ENCODE measurements around the gene ACTN2.
A peak's percentile ranks its signal among the peaks of the same experiment; 100 is the strongest.

Gene ACTN2

GRCh38 chr1:236741753-236742152 lies 55.5 kb downstream of the ACTN2 start:
- DNase-seq (ENCODE audit: low read depth, low spot score) = no peak

GRCh38 chr1:236742421-236743160 lies 56.3 kb downstream of the ACTN2 start:
- DNase-seq (ENCODE audit: low read depth, low spot score) = no peak

GRCh38 chr1:236744533-236744932 lies 58.2 kb downstream of the ACTN2 start:
- DNase-seq (ENCODE audit: low read depth, low spot score) = no peak

- DNase-seq (ENCODE audit: low read depth, low spot score) = no peak
Observed at GRCh38 chr1:236746785-236747184, 60.5 kb downstream of the ACTN2 start.

- no peak for DNase-seq (ENCODE audit: low read depth, low spot score)
Observed at GRCh38 chr1:236747311-236747985, 61.1 kb downstream of the ACTN2 start.

- no peak for DNase-seq (ENCODE audit: low read depth, low spot score)
Observed at GRCh38 chr1:236748268-236748870, 62.1 kb downstream of the ACTN2 start.

GRCh38 chr1:236750928-236751327 lies 64.6 kb downstream of the ACTN2 start:
- DNase-seq (ENCODE audit: low read depth, low spot score) = no peak

- no peak for DNase-seq (ENCODE audit: low read depth, low spot score)
Observed at GRCh38 chr1:236751385-236751784, 65.1 kb downstream of the ACTN2 start.

- DNase-seq (ENCODE audit: low read depth, low spot score) = no peak
Observed at GRCh38 chr1:236751935-236752334, 65.6 kb downstream of the ACTN2 start.

- no peak for DNase-seq (ENCODE audit: low read depth, low spot score)
Observed at GRCh38 chr1:236753516-236753915, 67.2 kb downstream of the ACTN2 start.

GRCh38 chr1:236753964-236754363 lies 67.7 kb downstream of the ACTN2 start:
- no peak for DNase-seq (ENCODE audit: low read depth, low spot score)

GRCh38 chr1:236754525-236755210 lies 68.4 kb downstream of the ACTN2 start:
- DNase-seq (ENCODE audit: low read depth, low spot score) = no peak

GRCh38 chr1:236757640-236758039 lies 71.3 kb downstream of the ACTN2 start:
- DNase-seq (ENCODE audit: low read depth, low spot score) = no peak

GRCh38 chr1:236759252-236759859 lies 73.1 kb downstream of the ACTN2 start:
- DNase-seq (ENCODE audit: low read depth, low spot score) = peak; percentile 26

GRCh38 chr1:236760480-236760879 lies 74.2 kb downstream of the ACTN2 start:
- DNase-seq (ENCODE audit: low read depth, low spot score) = no peak

- no peak for DNase-seq (ENCODE audit: low read depth, low spot score)
Observed at GRCh38 chr1:236760986-236761385, 74.7 kb downstream of the ACTN2 start.

GRCh38 chr1:236761397-236762132 lies 75.3 kb downstream of the ACTN2 start:
- no peak for DNase-seq (ENCODE audit: low read depth, low spot score)

- no peak for DNase-seq (ENCODE audit: low read depth, low spot score)
Observed at GRCh38 chr1:236762410-236762809, 76.1 kb downstream of the ACTN2 start.

- DNase-seq (ENCODE audit: low read depth, low spot score) = no peak
Observed at GRCh38 chr1:236765831-236766230, 79.5 kb downstream of the ACTN2 start.

- DNase-seq (ENCODE audit: low read depth, low spot score) = no peak
Observed at GRCh38 chr1:236766506-236766905, 80.2 kb downstream of the ACTN2 start.

GRCh38 chr1:236767276-236767675 lies 81.0 kb downstream of the ACTN2 start:
- DNase-seq (ENCODE audit: low read depth, low spot score) = no peak
